Neural cell (in vitro differentiated cells): ENCODE measurements around the gene DNAJC18.

ENCODE experiments used
- CTCF ChIP-seq: fragments of 450-650 bp; IDR thresholded peaks from 2 replicates; pipeline ENCODE4 v1.5.1; 2014; ENCODE audit warnings: antibody characterized with exemption, mild to moderate bottlenecking, moderate library complexity; ENCODE audit not compliant: poor library complexity, severe bottlenecking
- EZH2 ChIP-seq: fragments of 200-600, 300-800 bp; shearing (Covaris generic), sonication (generic); IDR thresholded peaks from 2 replicates; pipeline ENCODE4 v1.6.1; 2014; ENCODE audit warnings: antibody characterized with exemption, low read length, borderline replicate concordance, mild to moderate bottlenecking; ENCODE audit not compliant: insufficient read depth, poor library complexity, severe bottlenecking

- no peak for TF ChIP-seq CTCF
- no peak for TF ChIP-seq EZH2
Measured at GRCh38 chr5:139383275-139383992, 55.9 kb downstream of the DNAJC18 start, which contains the start of gene SLC23A1.
